OCI-LY1 (cell line): ENCODE data around the gene KCNK13.

Experiments
- H2AFZ ChIP-seq: fragments of 200-600 bp; sonication (generic), shearing (Covaris generic); 2 replicates; pipeline ENCODE4 v1.6.0; 2014; ENCODE audit warnings: antibody characterized with exemption, mild to moderate bottlenecking, low read length
- H3F3A ChIP-seq: fragments of 200-600 bp; sonication (generic), shearing (Covaris generic); 2 replicates; pipeline ENCODE4 v1.6.0; 2014; ENCODE audit warnings: mild to moderate bottlenecking, antibody characterized with exemption, low read length, moderate library complexity; ENCODE audit not compliant: insufficient read depth
- H3K27ac ChIP-seq: fragments of 200-600 bp; sonication (generic); 2 replicates; pipeline ENCODE4 v1.5.1; 2014; ENCODE audit warnings: low read length, mixed run types, mild to moderate bottlenecking, low read depth; ENCODE audit not compliant: poor library complexity, severe bottlenecking
- H3K27me3 ChIP-seq: fragments of 200-600 bp; sonication (generic); 2 replicates; pipeline ENCODE4 v1.6.0; 2014; ENCODE audit warnings: antibody characterized with exemption, mild to moderate bottlenecking, low read length, moderate library complexity; ENCODE audit not compliant: insufficient read depth
- H3K36me3 ChIP-seq: fragments of 200-600 bp; sonication (generic); 2 replicates; pipeline ENCODE4 v1.6.1; 2014; ENCODE audit warnings: mild to moderate bottlenecking, antibody characterized with exemption, low read length, moderate library complexity, mixed read lengths; ENCODE audit not compliant: insufficient read depth
- H3K4me1 ChIP-seq: fragments of 200-600 bp; sonication (generic); 2 replicates; pipeline ENCODE4 v1.5.1; 2014; ENCODE audit warnings: mild to moderate bottlenecking, low read length, moderate library complexity; ENCODE audit not compliant: insufficient read depth, severe bottlenecking
- H3K4me2 ChIP-seq: fragments of 200-600 bp; sonication (generic), shearing (Covaris generic); 2 replicates; pipeline ENCODE4 v1.6.1; 2014; ENCODE audit warnings: low read length
- H3K4me3 ChIP-seq: fragments of 200-600 bp; sonication (generic); 2 replicates; pipeline ENCODE4 v1.5.1; 2014; ENCODE audit warnings: low read length, low read depth, mild to moderate bottlenecking, mixed read lengths; ENCODE audit not compliant: poor library complexity, severe bottlenecking
- H3K79me2 ChIP-seq: fragments of 200-600 bp; shearing (Covaris generic); 2 replicates; pipeline ENCODE4 v1.6.1; 2016; ENCODE audit warnings: mixed run types, low read length, mixed read lengths; ENCODE audit not compliant: insufficient read depth
- H3K9ac ChIP-seq: fragments of 200-600 bp; sonication (generic), shearing (Covaris generic); 2 replicates; pipeline ENCODE4 v1.6.1; 2014; ENCODE audit warnings: mild to moderate bottlenecking, low read length, mixed read lengths
- H3K9me2 ChIP-seq: fragments of 200-600 bp; sonication (generic), shearing (Covaris generic); 2 replicates; pipeline ENCODE4 v1.6.1; 2014; ENCODE audit warnings: low read depth, mild to moderate bottlenecking, low read length, mixed read lengths
- H3K9me3 ChIP-seq: fragments of 200-600 bp; shearing (Covaris generic); 2 replicates; pipeline ENCODE4 v1.6.1; 2014; ENCODE audit warnings: low read length, mixed read lengths
- H4K20me1 ChIP-seq: fragments of 200-600 bp; sonication (generic), shearing (Covaris generic); 2 replicates; pipeline ENCODE4 v1.6.0; 2016; ENCODE audit warnings: mild to moderate bottlenecking, low read length; ENCODE audit not compliant: insufficient read depth
- CTCF ChIP-seq: fragments of 200-600 bp; sonication (generic), shearing (Covaris generic); IDR thresholded peaks from 2 replicates; pipeline ENCODE4 v1.5.1; 2017; ENCODE audit warnings: mild to moderate bottlenecking, antibody characterized with exemption, low read length, moderate library complexity, mixed read lengths
- EZH2 ChIP-seq: fragments of 200-600 bp; sonication (generic), shearing (Covaris generic); IDR thresholded peaks from 2 replicates; pipeline ENCODE4 v1.8.0; 2017; ENCODE audit warnings: borderline replicate concordance, mixed run types, mild to moderate bottlenecking, antibody characterized with exemption, low read length, moderate library complexity, mixed read lengths

Gene KCNK13

GRCh38 chr14:90115780-90116179, 54.0 kb downstream of the KCNK13 start:
- Histone ChIP-seq H3K27me3 (no peaks in the 10 kb centered on the region), H3K9me2 (no peaks in the 10 kb centered on the region), H3K4me2 (no peak overlapping the region), H3K36me3 (no peaks in the 10 kb centered on the region), H3K9me3 (no peaks in the 10 kb centered on the region), H3K9ac (no peak overlapping the region), H4K20me1 (no peaks in the 10 kb centered on the region), H3K4me3 (no peak overlapping the region), H3K27ac (no peak overlapping the region), H3F3A (no peaks in the 10 kb centered on the region), H3K4me1 (no peaks in the 10 kb centered on the region), H2AFZ (no peak overlapping the region), H3K79me2 (no peaks in the 10 kb centered on the region)
- TF ChIP-seq EZH2 = no peak
- TF ChIP-seq CTCF = no peak

- no peak overlapping the region for H3K4me3 ChIP-seq
- H3K4me1 ChIP-seq = no peaks in the 10 kb centered on the region
- no peaks in the 10 kb centered on the region for H3F3A ChIP-seq
- no peaks in the 10 kb centered on the region for H3K9me2 ChIP-seq
- H3K27me3 ChIP-seq = no peaks in the 10 kb centered on the region
- H3K9ac ChIP-seq = no peak overlapping the region
- no peaks in the 10 kb centered on the region for H4K20me1 ChIP-seq
- H3K79me2 ChIP-seq = no peaks in the 10 kb centered on the region
- no peak overlapping the region for H3K27ac ChIP-seq
- H3K4me2 ChIP-seq = no peak overlapping the region
- no peak overlapping the region for H2AFZ ChIP-seq
- TF ChIP-seq EZH2 = no peak
- no peak for TF ChIP-seq CTCF
- no peaks in the 10 kb centered on the region for H3K36me3 ChIP-seq
- no peaks in the 10 kb centered on the region for H3K9me3 ChIP-seq
Measured at GRCh38 chr14:90116444-90116843, 54.6 kb downstream of the KCNK13 start.

- no peaks in the 10 kb centered on the region for H3K27me3 ChIP-seq
Measured at GRCh38 chr14:90118027-90118426, 56.2 kb downstream of the KCNK13 start.

More at GRCh38 chr14:90118027-90118426, 56.2 kb downstream of the KCNK13 start:
- H3K79me2 ChIP-seq = no peaks in the 10 kb centered on the region
- no peaks in the 10 kb centered on the region for H3K36me3 ChIP-seq
- no peak for TF ChIP-seq EZH2
- no peak for TF ChIP-seq CTCF
- H3K9me2 ChIP-seq = no peaks in the 10 kb centered on the region
- H3K9ac ChIP-seq = no peak overlapping the region
- no peak overlapping the region for H3K4me2 ChIP-seq
- H3F3A ChIP-seq = no peaks in the 10 kb centered on the region
- no peaks in the 10 kb centered on the region for H3K9me3 ChIP-seq
- no peak overlapping the region for H2AFZ ChIP-seq
- no peaks in the 10 kb centered on the region for H4K20me1 ChIP-seq
- no peak overlapping the region for H3K27ac ChIP-seq
- H3K4me1 ChIP-seq = no peaks in the 10 kb centered on the region
- H3K4me3 ChIP-seq = no peak overlapping the region
